Activated T-helper 17 cell treated with anti-CD3 and anti-CD28 coated beads, Interleukin-2, amount 50 U/mL, for 72 hours (primary cell): ENCODE results near the gene ST6GALNAC4. TPM values are rescaled to one million over a fixed set of nuclear protein-coding genes. Genes with fewer than 3 reads are reported as not detected.
A peak's percentile ranks its signal among the peaks of the same experiment; 100 is the strongest.

Source experiments
- ATAC-seq: fragments of 150-1000 bp; cut with Tn5 transposase; replicated peaks from 2 replicates; pipeline ENCODE4 v1.10.0; 2021; ENCODE audit warnings: mild to moderate bottlenecking, moderate library complexity
- H3K27ac Mint-ChIP-seq: one replicate; pipeline ENCODE4 v1.8.0; 2022; ENCODE audit warnings: mixed read lengths
- H3K27me3 Mint-ChIP-seq: one replicate; pipeline ENCODE4 v1.8.0; 2022; ENCODE audit warnings: mixed read lengths
- H3K36me3 Mint-ChIP-seq: one replicate; pipeline ENCODE4 v1.8.0; 2022; ENCODE audit warnings: low read depth, mild to moderate bottlenecking, mixed read lengths
- H3K4me1 Mint-ChIP-seq: one replicate; pipeline ENCODE4 v1.8.0; 2022; ENCODE audit warnings: mixed read lengths
- H3K4me3 Mint-ChIP-seq: one replicate; pipeline ENCODE4 v1.8.0; 2022; ENCODE audit warnings: mild to moderate bottlenecking, mixed read lengths
- H3K9me3 Mint-ChIP-seq: one replicate; pipeline ENCODE4 v1.8.0; 2022; ENCODE audit warnings: mixed read lengths
- total RNA-seq, 2 donors: library from RNA; stranded (reverse); gene quantifications; one replicate each; pipeline ENCODE4 v1.2.3, GENCODE V29; 2022

Gene ST6GALNAC4
- total RNA-seq, 2 donors from 2014 or later: 19.6 to 19.8 TPM

DNA sequence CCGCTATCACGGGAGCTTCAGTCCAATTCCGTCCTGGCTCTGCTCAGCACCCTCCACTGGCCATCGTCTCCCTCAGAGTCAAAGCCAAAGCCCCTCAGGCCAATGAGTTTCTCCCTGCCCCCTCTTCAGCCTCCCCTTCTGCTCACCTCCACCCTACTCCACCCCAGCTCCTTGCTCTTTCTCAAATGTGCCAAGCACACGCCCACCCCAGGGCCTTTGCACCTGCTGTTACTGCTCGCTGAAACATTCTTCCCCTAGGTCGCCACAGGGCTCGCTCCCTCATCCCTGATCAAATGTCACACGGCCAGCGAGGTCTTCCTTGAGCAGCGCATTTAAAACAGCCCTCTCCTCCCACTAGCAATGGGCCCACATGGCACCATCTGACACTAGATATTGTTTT is 56.1 kb downstream of the ST6GALNAC4 start:
- Mint-ChIP-seq H3K4me3 (no peak overlapping the region), H3K9me3 (no peaks in the 10 kb centered on the region), H3K4me1 (peaks cover 17% of the 10 kb centered on the region), H3K27ac (peak overlapping the region; percentile 80), H3K27me3 (no peaks in the 10 kb centered on the region), H3K36me3 (no peaks in the 10 kb centered on the region)
- no peak for ATAC-seq

DNA sequence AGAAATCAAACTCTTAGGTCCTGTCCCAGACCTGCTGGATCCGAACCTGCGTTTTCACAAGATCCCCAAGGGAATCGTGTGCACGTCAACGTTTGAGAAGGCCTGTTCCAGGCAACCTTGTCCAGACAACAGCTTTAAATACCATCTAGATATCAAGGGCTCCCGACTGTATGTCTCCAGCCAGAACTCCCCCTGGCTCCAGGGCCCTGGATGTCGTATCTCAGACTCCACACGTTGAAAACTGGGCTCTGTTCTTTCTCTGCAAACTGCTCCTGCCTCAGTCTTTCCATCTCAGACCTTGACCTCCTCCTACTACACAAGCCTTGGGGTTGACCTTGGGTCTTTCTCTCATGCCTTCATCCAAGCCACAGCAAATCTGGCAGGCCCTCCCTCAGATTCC is 56.6 kb downstream of the ST6GALNAC4 start:
- Mint-ChIP-seq H3K27ac (peak overlapping the region; percentile 80), H3K36me3 (no peaks in the 10 kb centered on the region), H3K27me3 (no peaks in the 10 kb centered on the region), H3K4me3 (no peak overlapping the region), H3K4me1 (peaks cover 15% of the 10 kb centered on the region), H3K9me3 (no peaks in the 10 kb centered on the region)
- ATAC-seq: no peak

- no peak overlapping the region for H3K27ac Mint-ChIP-seq
- H3K27me3 Mint-ChIP-seq: no peaks in the 10 kb centered on the region
- no peaks in the 10 kb centered on the region for H3K36me3 Mint-ChIP-seq
- ATAC-seq: no peak
- H3K4me1 Mint-ChIP-seq: peaks cover 10% of the 10 kb centered on the region
- H3K4me3 Mint-ChIP-seq: no peak overlapping the region
- no peaks in the 10 kb centered on the region for H3K9me3 Mint-ChIP-seq
Observed at GRCh38 chr9:127858041-127858512, 58.8 kb downstream of the ST6GALNAC4 start.

Other genes starting within 250 kb of the ST6GALNAC4 start
- under 1 TPM in 1 of 2 donors, not detected in 1; 0.13 TPM for gene CFAP157, start 210.1 kb downstream of the ST6GALNAC4 start, total RNA-seq
- gene PTRH1, start 201.4 kb downstream of the ST6GALNAC4 start, total RNA-seq: 10 to 100 TPM in 1 of 2 donors, 1 to 10 TPM in 1; 6.5 to 13.5 TPM
- 1 to 10 TPM; 1.8 to 2.0 TPM for gene TTC16, start 201.0 kb downstream of the ST6GALNAC4 start, total RNA-seq
- gene TOR2A, start 181.7 kb downstream of the ST6GALNAC4 start, total RNA-seq: 10 to 100 TPM in 1 of 2 donors, 1 to 10 TPM in 1; 8.5 to 15.7 TPM
- 10 to 100 TPM; 27.6 to 46.8 TPM for gene SH2D3C, start 138.4 kb downstream of the ST6GALNAC4 start, total RNA-seq
- gene CDK9, start 131.0 kb downstream of the ST6GALNAC4 start, total RNA-seq: 10 to 100 TPM; 82.8 to 94.2 TPM
- 10 to 100 TPM; 56.7 to 95.6 TPM for gene FPGS, start 114.2 kb downstream of the ST6GALNAC4 start, total RNA-seq
- 10 to 100 TPM in 1 of 2 donors, 1 to 10 TPM in 1; 10.0 to 18.7 TPM for gene ENG, start 62.4 kb downstream of the ST6GALNAC4 start, total RNA-seq
- 10 to 100 TPM; 23.2 to 79.0 TPM for gene AK1, start 39.4 kb downstream of the ST6GALNAC4 start, total RNA-seq
- 100 to 1,000 TPM in 1 of 2 donors, 10 to 100 TPM in 1; 61.7 to 124 TPM for gene ST6GALNAC6, start 17.4 kb downstream of the ST6GALNAC4 start, total RNA-seq
- gene PIP5KL1, start 13.7 kb upstream of the ST6GALNAC4 start, total RNA-seq: 1 to 10 TPM; 2.6 to 3.7 TPM
- 10 to 100 TPM; 29.4 to 54.5 TPM for gene DPM2, start 20.8 kb upstream of the ST6GALNAC4 start, total RNA-seq
- gene EEIG1, start 63.9 kb upstream of the ST6GALNAC4 start, total RNA-seq: 10 to 100 TPM; 29.6 to 37.8 TPM
- gene NAIF1, start 150.3 kb upstream of the ST6GALNAC4 start, total RNA-seq: 10 to 100 TPM in 1 of 2 donors, 1 to 10 TPM in 1; 9.0 to 15.0 TPM
- 10 to 100 TPM; 10.8 to 12.7 TPM for gene SLC25A25, start 151.2 kb upstream of the ST6GALNAC4 start, total RNA-seq
- gene PTGES2, start 210.7 kb upstream of the ST6GALNAC4 start, total RNA-seq: 10 to 100 TPM; 15.3 to 32.3 TPM
- gene LCN2, start 232.4 kb upstream of the ST6GALNAC4 start, total RNA-seq: not detected
- 10 to 100 TPM; 65.7 to 71.9 TPM for gene BBLN, start 243.2 kb upstream of the ST6GALNAC4 start, total RNA-seq